Epithelial cell of proximal tubule (primary cell): Measurements from ENCODE around the gene UBAC1. TPM values are rescaled to one million over a fixed set of nuclear protein-coding genes. Genes with fewer than 3 reads are reported as not detected.

Experiments used
- DNase-seq: peaks from one replicate; pipeline ENCODE4 v3.0.0-alpha.2; 2011; ENCODE audit warnings: low read depth
- H3K4me3 ChIP-seq: 2 replicates; pipeline ENCODE4 v1.5.1; 2011; ENCODE audit warnings: low read depth, mild to moderate bottlenecking, low read length
- total RNA-seq: library from RNA; depleted of rRNA; stranded (reverse); fragments of >200 nt; gene quantifications from 2 replicates; pipeline ENCODE4 v1.2.3, GENCODE V29; 2015
- TF ChIP-seq, protein P1 (sequence below): conservative IDR thresholded peaks from 2 replicates; pipeline ENCODE4 v1.5.1; 2012; ENCODE audit warnings: low read depth, mild to moderate bottlenecking, low read length

Gene UBAC1
- total RNA-seq, 1 donor from 2014 or later: 40.9 TPM

DNA sequence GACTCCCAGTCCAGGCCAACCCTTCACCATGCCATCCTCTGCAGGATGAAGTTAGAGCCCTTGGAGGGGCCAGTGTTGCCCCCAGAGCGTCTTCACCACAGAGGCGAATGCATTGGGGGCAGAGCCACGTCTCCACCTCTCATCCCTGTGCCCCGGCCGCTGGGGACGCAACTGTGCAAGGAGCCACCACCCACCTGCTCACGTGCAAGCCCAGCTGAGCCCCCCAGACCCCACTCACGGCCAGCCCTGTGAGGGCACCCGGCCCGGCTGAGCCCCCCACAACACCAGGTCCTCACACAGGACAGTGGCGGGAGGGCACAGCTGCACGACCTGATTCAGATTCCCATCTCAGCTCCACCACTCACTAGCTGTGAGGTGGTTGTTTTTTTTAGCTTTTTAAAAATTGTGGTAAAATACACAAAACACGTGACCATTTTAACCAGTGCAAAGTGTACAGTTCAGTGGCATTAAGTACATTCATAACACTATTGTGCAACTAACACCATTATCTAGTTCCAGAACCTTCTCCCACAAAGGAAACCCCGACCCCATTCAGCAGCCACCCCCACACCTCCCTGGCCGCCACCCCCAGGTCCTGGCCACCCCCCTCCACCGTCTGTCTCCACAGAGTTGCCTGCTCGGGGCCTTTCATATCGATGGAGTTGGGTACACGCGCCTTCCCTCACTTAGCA, 33.5 kb upstream of the UBAC1 start:
- no peak overlapping the region for H3K4me3 ChIP-seq
- DNase-seq: no peak
- TF ChIP-seq, protein P1, sequence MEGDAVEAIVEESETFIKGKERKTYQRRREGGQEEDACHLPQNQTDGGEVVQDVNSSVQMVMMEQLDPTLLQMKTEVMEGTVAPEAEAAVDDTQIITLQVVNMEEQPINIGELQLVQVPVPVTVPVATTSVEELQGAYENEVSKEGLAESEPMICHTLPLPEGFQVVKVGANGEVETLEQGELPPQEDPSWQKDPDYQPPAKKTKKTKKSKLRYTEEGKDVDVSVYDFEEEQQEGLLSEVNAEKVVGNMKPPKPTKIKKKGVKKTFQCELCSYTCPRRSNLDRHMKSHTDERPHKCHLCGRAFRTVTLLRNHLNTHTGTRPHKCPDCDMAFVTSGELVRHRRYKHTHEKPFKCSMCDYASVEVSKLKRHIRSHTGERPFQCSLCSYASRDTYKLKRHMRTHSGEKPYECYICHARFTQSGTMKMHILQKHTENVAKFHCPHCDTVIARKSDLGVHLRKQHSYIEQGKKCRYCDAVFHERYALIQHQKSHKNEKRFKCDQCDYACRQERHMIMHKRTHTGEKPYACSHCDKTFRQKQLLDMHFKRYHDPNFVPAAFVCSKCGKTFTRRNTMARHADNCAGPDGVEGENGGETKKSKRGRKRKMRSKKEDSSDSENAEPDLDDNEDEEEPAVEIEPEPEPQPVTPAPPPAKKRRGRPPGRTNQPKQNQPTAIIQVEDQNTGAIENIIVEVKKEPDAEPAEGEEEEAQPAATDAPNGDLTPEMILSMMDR: no peak

DNA sequence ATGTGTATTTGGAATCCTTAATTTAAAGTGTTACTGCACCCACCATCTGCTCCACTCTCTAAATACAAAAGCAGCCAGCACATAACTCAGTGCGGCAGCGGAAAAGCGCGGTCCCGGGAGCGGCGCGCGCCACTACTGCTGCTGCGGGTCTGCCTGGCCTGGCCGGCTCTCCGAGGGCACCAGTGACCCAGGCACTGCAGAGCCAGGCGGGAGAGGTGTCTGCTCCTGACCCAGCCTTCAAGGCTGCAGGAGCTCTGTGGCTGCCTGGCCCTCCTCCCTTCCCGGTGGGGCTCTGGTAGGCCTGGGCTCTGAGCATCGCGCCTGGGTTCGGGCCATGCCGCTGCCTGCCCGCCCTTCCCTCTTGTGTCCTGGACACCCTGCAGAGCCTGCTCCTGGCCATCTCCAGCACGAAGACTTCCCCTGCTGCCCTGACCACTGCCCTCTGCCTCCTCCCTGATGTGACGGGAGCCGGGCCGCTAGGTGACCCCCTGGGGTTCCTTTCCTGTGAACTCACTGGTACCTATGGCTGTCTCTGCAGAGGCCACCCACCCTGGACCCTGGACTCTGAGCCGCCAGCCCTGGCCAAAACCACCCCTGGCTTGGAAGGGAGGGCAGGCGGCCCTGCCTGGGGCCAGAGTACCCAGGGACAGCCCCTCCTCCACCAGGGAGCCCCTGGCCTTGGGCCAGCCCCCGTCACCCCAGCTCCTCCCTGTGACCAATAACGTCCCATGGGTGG, 32.8 kb upstream of the UBAC1 start:
- H3K4me3 ChIP-seq: no peak overlapping the region
- TF ChIP-seq, protein P1: no peak
- DNase-seq: no peak

DNA sequence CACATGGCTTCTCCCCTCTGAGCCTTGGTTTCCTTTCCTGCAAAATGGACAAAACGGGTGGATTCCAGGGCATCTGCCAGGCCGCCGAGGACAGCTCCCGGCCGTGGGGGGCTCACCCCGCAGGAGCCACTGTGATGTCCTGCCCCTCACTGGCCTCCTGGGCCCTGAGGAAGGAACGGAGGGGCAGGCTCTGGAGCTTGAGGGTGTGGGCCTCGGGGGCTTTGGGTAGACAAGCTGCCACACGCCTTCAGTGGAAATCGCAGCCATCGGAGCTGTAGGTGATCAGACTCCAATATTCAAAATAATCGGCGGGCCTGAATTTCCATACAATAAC, 32.2 kb upstream of the UBAC1 start:
- H3K4me3 ChIP-seq: no peak overlapping the region
- TF ChIP-seq, protein P1: no peak
- no peak for DNase-seq

DNA sequence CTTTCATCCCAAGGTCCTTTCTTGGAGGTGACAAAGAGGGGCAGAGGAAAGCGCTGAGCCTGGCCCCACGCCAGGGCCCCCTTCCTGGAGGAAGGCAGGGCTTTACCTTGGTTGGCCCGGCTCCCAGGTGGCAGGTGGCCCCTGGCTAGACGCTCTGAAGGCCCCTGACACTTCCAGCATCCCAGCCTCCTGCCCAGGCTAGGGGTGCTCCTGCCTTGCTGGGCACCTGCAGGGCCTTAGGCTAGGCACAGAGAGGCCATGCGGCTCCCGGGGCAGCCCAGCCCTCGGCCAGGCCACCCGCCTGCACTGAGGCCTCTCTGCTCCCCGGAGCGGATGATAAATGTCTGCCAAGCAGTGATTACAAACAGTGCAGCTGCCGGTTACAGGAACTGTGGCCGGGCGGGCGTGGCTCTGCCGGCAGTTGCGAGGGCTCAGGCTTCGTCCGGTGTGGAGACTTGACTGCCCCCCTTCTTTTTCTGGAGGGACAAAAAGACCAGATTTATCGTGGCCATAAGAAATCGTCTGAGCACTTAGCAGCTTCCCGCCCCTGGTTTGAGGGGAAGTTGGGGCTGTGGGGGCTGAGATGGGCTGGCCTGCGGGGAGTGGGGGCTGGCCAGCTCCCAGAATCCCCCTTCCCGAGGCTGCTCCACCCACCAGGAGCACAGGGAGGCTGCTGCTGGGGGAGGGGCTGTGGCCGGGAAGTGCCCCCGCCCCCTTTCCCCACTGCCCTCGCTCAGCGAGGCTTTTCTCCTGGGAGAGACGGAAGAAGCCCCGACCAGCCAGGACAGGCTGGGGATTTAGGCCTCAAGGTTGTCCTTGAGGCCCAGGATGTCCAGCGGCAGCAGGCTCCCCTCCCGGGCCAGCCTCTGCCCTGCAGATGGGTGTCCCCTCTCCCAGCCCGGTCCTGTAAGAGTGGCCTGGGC, 31.6 kb upstream of the UBAC1 start:
- TF ChIP-seq, protein P1: no peak
- no peak for DNase-seq
- H3K4me3 ChIP-seq: peak overlapping the region; percentile 19

DNA sequence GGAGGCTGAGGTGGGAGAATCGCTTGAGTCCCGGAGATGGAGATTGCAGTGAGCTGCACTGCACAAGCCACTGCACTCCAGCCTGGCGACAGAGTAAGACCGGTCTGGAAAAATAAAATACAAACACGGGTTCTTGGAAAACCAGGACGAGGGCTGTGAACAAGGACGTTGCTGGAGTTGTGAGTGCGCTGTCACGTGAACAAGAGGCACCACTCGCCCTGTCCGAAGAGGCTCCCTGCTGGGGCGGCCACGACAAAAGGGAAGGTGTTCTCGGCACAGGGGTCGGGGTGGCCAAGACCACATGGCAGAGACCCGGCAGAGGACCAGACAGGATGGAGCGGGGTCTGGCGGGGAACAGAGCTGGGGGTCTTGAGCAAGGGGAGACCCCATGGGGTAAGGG, 30.6 kb upstream of the UBAC1 start:
- TF ChIP-seq, protein P1: no peak
- no peak for DNase-seq
- no peak overlapping the region for H3K4me3 ChIP-seq

DNA sequence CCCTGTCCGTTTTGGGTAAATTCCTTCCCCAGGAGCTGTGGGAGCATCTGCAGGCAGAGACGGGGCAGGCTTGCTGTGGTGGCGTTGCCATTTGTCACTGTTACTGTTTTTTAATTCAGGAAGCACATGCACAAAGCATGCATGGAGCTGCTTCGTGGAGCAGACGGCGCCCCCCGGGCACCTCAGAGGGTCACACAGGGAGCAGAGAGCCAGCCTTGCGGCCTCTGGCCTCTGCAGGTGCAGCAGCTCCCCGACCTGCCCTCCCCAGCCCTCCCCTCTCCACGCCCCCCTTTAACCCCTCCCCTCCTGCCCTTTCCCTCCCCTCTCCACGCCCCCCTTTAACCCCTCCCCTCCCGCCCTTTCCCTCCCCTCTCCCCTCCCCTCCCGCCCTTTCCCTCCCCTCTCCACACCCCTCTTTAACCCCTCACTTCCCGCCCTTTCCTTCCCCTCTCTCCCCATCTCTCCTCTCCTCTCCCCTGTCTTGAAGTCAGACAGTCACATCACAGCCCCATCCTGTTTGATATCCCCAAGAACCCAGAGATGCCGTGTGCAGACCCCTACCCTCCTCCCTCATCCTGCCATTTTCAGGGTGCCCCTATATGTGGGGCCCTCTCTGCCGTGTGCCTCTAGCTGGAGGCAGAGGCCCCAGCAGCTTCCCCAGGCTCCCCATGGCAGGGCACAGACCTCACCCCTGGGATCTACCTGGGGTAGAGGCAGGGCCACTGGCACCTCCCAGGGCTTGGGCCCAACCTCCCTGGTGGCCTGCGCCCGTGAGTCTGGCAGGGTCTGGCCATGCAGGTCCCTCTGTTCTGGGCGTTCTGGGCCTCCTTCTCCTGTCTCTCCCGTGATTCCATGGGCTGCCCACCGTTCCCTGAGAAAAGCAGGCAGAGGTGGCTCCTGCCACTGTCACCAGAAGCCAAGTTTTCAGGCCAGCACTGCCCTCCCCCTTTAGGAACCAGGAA, 29.6 kb upstream of the UBAC1 start:
- DNase-seq: no peak
- H3K4me3 ChIP-seq: no peak overlapping the region
- TF ChIP-seq, protein P1: no peak
